NCI-H2196 (cell line): ENCODE results near the gene MAT2A.

Source experiments
- DNase-seq: peaks from one replicate; lab custom pipeline; 2025; ENCODE audit not compliant: unreplicated experiment; lab: John Stamatoyannopoulos, UW

The MAT2A gene

DNA sequence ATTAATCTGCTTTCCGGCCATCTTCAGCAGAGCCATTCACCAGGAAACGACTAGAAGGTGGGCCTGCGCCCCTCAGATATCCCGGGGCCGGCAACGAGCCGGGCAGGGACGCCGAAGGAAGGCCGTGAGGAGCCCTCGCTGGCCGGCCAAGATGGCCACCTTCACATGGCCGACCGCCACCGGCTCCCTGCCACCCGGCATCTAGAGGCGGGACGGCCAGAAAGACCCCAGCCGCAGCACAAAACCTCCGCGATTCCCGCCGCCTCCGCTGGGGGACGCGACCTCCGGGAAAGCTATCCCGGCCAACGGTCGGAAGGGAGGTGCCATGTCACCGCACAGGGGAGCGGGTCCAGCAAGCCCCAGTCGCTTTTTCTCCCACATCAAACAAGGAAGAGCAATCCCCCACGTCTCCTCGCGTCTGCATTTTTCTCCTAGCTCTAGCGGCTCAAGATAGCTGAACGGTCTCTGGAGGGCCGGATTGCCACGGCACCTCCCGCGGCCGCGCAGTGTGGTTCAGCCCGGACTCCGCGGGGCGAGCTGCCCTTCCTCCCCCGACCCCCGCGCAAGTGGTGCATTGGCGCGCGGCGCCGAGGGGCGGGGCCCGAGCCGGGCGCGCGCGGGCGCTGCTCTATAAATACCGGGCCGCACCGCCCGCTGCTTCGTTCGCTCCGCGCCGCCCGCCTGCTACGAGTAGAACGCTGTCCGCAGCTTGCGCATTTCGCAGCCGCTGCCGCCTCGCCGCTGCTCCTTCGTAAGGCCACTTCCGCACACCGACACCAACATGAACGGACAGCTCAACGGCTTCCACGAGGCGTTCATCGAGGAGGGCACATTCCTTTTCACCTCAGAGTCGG is at the start of gene MAT2A:
Gene MAT2A (plus strand): TSS at position 662 of the 854 bp plus-strand sequence. CDS start 120 bp downstream, at position 782.
- DNase-seq: peak; percentile 75

DNA sequence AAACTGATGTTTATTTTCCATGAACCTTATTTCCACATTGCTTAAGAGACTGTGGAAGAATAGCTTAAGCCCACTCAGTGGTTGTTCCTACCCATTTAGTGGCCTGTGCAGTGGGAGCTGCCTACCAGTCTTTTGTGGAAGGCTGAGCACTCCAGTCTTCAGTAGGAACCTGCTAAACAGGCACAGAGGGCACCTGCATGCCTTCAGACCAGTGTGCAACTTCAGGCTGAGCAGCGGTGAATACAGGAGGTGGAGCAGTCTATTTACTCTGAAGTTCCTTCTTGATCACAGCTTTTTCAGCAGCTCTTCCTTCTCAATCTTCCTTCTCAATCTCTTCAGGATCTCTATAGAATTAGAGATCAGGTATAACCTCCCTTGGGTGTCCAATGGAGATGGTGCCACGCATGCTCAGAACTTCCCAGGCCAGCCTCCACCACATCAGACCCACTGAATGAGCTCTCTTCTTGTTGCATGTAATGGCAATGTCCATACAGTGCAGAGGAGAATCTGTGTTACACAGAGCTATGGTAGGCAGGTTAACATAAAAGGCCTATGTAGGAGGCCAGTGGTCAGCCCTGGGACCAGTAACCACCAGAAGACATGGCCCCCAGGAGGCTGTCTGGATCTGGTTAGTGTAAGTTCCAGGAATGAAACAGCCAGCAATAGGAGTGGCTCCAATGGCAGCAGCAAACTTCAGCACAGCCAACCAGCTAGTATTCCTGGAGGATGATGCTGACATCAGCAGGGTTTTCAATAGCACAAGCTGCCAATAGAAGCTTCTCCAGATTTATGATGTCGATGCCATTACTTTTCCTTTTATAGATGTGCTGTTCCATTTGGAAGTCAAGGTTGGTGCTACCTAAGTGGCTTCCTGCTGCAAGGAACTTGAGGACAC is 47.9 kb upstream of the MAT2A start:
- no peak for DNase-seq

DNA sequence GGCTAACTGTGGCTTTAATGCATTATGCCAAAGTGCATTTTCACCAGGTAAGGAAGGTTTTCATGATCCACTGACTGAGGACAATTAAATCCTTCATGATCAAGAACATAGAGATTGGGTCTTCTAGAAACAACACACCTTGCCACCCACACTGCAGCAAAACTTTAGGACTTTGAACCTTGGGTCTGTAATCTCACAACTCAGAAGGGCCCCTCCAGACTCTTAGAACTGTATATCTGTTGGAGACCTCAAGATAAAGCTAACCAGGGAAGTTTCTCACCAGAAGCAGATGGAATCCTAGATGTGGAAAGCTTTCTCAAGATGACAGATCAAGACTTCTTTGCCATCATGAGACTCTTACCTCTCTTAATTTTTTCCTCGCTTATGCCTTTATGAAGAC is 42.5 kb upstream of the MAT2A start:
- no peak for DNase-seq

DNA sequence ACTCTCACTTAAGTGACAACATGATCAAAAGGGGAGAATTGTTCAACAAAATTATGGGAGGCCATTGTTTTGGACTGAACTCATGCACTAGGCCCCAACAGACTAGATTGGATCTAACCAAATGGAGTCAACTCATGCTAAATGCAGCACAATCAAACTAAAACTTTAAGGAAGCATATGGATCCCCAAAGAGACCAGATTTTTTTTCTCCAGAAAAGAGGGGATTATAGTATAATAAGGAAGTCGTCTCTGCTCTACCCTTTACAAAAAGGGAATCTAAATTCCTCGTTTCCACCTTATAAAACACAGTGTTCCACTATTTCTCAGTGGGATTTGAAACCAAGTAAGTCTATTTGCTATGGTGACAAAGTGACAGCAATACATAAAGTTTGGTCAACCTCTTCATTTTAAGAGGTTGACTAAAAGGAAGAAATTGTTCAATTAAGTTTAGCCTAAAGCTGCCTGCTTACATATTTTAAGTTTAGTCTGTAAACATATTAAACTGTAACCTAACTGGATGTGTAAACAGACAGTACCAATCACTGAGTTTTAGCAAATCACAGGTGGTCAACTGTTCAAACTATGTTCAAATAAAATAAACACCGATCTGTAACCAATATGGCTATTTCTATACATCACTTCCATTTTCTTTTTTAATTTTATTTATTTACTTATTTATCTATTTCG is 40.9 kb upstream of the MAT2A start:
- DNase-seq: no peak

DNA sequence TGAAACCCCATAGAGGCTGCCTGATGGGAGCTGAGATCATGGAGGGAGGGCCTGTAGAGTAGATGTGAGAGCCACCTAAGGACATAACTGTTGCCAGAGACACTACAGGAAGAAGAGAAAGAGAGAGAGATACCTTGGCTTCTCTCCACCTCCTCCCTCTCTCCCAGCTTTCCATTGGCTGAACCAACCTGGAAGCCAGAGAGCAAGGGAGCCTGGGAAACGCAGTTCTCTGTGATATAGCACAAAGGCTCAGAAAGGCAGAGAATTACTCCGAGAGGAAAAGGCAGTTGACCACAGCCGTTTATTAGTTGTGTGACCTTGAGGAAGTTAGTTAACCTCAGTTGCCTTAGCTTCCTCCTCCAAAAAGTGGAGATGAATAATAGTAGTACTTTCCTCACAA is 37.7 kb upstream of the MAT2A start:
- no peak for DNase-seq

DNA sequence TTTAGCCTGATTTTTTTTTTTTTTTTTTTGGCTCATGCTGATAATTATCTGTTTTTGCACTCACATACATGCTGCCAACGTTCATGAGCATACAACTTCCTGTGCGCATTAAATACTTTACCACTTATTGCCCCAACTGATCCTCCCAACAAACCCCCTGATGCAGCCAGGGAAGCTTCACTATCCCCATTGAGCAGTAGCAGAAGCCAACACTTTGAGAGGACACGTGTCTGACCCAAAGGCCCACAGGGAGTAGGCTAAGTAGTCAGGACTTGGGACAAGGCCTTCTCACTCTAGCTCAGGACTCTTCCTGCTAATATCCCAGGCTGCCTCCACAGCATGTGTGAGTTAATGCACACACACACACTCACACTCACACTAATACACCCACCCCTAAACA is 36.2 kb upstream of the MAT2A start:
- no peak for DNase-seq

DNA sequence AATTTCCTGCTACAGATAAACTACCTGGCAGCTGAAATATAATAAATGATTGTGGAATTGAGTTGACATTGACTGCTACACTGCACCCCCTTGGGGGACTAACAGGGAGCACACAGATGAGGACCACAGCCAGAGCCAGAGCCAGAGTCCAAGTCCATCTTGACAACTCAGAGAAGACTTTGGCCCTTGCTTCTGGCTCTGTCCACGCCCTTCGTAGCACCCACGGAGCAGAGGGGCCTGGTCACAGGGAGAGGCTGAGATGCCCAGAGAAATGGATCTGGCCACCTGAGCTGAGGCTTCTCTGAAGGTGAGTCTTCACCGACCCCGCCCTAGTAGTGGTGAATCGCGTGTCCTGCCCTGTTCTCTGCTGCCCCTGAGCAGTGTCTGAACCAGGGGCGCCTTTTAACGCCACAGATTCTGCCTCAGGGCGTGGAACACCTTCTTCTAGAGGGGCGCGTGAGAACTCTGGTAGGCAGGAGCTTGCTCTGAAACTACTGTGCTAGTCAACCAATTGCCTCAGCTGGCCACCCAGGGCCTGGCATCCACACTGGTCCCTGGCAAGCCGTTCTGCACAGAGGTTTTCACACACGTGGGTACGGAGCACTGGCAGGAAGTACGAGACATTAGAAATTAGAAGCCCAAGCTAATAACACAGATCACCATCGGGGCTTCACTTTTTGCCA is 35.7 kb upstream of the MAT2A start:
- no peak for DNase-seq

DNA sequence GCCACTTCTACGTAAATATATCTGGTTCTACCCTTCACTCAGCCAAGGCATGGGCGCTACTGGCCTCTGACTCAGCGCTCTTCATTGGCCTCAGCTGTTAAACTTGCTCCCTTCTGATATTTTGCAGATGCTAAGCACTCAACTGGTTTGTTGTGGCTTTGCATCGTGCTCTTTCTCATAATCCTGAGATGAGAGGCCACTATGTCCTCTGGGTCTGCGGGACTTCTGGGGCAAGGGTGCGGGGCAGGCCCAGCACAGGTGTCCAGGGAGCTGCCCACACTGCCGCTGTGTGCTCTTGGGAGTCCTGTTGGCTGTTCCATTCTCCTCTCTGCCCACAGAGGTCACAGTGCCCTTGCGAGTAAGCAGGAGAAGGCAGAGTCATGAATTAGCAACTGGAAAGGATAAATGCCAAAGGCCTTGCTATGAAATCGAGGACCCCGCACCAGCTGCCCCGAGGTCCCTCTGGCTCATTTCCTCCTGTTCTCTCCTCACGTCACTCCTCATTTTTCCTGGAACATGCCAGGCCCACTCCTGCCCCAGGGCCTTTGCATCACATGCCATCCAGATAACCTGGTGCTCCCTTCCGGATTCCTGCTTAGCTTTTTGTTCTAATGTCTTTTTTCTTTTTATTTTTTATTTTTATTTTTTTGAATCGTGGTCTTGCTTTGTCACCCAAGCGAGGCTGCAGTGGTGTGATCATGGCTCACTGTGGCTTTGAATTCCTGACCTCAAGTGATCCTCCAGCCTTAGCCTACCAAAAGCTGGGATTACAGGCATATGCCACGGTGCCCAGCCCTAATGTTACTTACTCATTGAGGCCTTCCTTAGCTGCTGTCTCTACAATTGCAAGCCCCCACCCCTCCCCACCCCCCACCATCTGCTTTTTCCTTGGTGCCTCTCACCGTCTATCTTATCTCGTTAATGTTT is 34.9 kb upstream of the MAT2A start:
- DNase-seq: no peak

DNA sequence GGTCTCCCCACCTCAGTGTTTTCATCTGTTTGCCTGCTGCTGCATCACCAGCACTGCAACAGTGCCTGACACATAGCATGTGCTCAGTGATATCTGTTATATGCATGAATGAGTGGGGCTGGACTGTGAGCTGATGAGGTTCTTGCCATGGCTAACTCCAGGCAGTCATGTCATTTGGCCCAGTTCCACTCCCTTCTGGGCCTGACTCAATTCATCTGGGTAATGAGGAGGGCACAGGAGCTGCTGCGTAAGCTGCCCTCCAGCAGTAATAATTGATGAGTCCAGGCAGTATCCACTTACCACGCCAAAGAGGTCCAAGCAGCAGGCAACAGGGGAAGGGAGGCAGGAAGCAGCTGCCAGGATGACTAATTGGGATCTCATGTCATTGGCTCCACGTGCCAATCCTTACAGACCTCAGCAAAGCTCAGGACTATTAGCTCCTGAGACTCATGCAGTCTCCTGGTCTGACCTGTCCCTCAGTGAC is 34.1 kb upstream of the MAT2A start:
- peak; percentile 70 for DNase-seq

DNA sequence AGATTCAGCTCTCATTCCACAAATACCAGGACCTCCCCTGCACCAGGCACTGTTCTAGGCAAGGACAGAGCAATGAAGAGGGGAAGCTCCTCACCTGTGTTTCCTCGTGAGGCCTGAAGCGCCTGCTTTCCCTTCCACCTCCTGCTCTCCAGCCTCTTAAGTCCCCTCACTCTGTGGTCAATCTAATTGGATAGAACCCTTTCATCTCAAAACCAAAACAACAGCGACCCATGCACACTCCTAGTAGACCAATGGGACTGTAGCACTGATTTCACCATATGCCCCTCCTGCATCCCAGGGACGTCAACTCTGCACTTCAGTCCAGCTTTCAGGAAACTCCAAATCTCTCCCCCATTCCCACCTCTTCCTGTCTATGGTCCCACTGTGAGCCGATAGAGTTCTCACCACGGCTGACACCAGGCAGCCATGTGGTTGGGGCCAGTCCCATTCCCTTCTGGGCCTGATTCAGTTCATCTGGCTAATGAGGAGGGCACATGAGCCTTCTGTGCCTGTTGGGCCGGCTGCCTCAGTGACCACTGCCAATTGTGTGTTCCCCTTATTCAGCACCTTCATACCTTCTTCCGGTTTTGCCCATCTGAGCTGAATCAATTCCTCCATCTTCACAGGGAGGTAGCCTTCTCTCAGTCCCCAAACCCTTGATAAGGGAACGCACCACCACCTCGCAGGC is 33.3 kb upstream of the MAT2A start:
- no peak for DNase-seq

DNA sequence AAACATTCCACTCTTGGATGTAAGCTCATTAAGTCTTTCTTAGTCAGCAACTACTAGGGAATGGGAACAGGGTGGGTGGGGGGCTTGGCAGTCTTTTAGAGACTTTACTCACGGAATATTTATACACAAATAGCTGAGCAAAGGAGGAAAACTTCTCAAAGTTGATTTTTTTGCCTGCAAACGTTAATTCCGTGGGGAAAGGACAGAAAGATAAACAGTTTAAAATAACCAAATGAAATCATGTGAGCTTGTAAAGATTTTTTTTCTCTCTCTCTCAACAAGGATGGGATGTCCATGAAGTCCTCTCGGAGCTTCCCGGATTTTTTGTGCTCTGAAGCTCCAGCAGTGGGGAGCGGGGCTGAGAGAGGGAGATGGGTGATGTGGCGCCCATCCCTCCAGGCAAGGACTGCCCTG is 32.2 kb upstream of the MAT2A start:
- no peak for DNase-seq

DNA sequence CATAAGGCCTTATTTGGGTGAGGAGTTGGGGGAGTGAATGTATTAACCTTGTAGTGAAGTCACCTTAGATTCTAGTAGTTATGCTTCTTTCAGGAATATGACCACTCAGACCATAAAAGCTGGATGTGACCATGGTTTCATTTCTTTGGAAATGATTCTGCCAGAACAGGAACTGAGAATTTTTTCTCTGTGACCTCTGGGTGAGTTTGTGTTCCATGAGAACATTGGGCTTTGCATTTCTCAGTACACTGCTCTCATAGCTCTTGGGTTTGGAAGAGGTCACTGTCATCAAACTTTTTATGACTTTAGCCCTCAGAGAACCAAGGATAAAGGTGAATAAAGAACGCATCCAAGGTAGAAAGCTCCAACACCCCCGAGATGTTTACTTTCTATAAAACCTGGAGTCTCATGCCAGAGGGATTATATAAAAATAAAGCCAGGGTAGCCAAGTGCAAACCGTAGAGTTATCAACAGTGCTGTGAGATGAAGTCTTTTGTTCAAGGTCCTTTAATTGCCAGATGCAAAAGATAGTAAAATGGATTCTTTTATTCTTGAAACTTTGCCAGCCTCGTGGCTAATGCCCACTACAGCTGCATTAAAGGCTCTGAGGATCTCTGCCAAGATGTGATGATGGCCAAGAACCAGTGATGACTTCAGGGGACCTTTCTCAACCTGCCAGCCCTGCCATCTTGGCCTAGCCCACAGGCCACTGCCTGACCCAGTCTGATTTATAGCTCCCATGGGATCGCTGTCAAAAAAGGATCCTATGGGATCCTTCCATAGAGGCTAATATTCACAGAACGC is 27.8 kb upstream of the MAT2A start:
- DNase-seq: peak; percentile 43

DNA sequence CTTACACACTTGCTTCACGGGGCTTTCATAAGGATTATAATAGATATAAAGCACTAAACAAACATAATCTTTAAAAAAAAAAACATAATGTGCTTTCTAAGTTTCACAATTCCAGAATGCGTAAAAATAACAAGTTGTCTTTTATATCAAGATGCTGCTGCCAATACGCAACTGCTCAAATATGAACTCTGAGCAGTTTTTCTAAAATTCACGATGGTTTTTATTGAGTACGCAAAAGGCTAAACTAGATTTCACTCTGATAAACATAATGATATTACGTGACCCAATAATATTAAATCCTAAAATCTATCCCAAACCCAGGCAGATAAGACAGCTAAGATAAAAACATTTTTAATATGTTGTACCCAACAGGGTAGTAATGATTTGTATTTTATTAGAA is 24.6 kb upstream of the MAT2A start:
- DNase-seq: no peak

DNA sequence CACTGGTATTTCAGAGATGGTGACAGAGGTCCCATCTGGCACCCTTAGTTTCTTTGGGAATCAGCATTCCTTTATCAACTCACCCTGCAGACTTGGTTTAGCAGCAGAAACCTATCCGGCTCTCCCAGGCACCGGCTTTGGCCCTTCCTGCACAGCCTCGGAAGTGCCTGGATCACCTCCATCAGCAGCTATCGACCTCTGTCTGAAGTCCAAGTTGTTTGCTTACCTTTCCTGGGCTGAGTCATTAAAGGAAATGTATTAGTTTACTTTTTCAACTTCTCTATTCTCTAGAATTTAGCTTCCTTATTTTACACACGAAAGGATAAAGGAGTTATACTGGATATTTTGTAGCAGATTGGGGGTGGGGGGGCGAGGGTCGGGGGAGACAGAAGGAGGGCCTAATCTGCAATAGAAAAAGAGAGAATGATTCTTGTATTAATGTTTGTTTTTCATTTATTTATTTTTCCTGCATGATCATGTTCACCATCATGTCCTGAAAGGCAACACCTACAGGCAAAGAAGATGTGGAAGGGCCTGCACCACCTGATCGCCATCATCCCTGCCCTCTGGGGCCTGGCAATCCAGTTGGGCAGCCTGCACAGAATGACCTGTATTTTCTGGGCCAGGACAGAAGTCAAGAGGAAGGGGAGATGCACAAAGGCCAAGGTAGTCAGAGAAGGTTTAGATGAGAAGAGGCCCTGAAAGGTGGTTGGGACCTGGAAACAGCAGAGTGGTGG is 22.1 kb upstream of the MAT2A start:
- DNase-seq: no peak

DNA sequence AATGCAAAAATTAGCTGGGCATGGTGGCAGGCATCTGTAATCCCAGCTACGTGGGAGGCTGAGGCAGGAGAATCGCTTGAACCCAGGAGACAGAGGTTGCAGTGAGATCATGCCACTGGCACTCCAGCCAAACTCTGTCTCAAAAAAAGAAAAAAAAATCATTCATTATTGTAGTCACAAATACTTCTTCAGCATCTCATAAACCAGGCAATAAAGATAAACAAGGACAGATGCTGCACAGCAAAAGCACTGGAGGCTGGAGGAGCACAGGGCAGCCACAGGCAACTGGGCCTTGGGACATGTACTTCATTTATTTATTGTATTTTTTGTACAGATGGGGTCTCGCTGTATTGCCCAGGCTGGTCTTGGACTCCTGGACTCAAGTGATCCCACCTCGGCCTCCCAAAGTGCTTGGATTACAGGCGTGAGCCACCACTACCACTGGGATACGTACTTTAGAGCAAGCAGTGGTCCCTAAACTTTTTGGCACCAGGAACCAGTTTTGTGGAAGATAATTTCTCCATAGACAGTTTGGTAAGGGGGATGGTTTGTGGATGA is 16.8 kb upstream of the MAT2A start:
- no peak for DNase-seq

DNA sequence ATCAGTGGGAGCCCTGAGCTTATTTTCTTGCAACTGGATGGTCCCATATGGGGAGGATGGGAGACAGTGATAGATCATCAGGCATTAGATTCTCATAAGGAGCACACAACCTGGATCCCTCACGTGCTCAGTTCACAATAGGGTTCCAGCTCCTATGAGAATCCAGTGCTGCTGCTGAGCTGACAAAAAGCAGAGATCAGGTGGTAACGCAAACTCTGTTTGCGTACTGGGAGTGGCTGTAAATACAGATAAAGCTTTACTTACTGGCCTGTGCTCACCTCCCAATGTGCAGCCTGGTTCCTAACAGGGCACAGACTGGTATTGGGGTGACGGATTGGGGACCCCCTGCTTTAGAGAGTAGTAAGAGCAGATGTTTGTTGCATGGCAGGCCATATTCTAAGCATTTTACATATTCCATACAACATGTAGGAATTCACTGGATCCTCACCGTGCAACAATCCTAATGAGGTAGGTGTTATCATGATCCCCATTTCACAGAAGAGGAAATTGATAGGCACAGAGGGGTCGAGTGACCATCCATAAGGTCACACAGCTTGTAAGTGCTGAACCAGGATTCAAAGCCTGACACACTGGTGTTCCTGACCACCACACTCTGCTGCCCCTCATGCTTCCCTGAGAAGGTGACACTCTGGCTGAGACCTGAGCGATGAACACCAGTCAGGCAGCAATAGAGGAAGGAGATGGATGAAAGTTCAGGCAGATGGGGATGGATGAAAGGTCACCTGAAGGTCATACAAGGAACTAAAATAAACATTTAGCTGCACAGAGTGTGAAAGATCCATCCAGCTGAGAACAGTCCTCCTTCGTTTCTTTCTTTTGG is 15.7 kb upstream of the MAT2A start:
- no peak for DNase-seq
